ENCODE data around the gene HS3ST6.
"Not testable (repeated sequence)": the region's sequence is repeated elsewhere in the genome, so short reads cannot be mapped to it uniquely, and the experiment has no call there.

The HS3ST6 gene

DNA sequence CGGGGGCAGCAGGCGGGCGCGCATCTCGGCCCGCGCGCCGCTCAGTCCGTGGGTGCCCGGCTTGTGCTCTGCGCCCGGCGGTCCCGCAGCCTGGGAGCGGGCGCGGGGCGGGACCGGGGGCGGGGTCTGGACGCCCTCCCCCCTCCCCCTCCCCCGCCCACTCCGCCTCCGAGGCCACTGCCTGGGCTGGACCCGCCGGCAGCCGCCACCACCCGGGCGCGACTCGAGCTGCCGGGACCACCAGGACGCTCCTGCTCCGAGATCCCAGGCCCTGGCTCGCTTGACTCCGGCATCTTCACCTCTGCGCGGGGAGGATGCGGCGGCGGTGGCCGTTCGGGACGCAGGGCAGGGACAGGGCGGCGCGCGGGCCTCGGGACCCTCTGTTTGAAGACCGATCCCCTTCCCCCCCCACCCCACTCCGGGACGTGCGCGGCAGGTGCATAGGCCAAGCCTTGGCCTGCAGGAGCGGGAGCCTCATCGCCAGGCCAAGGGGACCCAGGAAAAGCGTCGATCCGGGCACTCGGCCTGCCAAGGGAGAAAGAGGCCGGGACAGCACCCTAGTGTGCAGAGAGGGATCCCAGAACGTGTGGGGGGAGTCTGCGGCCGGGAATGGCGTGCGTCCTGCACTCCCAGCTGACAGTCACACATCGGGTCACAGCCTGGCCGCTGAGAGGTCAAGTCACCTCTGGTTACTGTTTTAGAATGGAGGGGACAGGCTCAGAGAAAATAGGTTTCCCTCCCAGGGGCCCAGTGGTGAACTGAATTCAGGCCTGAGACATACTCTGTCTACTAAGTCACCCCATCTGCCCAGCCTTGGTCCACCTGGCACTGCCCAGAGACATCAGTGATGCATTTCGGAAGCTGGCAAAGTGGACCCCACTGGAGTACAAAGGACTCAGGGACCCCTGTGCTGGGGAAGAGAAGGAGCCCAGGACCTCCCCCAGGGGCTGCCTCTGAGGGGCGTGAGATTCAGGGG is at the start of gene HS3ST6:
Gene HS3ST6, minus strand, starts transcription at position 65 of the 976 bp plus-strand sequence. CDS start 92 bp downstream, outside the sequence.
- no peak for DNase-seq (ENCODE audit: low spot score)

- no peak for DNase-seq (ENCODE audit: low spot score)
Measured at GRCh38 chr16:1966460-1966859, 48.2 kb upstream of the HS3ST6 start, which contains the start of gene RNF151. TSS of gene RNF151 (plus strand) at chr16:1966856. CDS start at chr16:1966882, 26 bp downstream.

GRCh38 chr16:1965396-1966001 is 47.3 kb upstream of the HS3ST6 start:
- DNase-seq (ENCODE audit: low spot score), result no peak

- peak; percentile 97 for DNase-seq (ENCODE audit: low spot score)
Measured at GRCh38 chr16:1964506-1965395, 46.5 kb upstream of the HS3ST6 start, which contains the start of gene RPS2. TSS of gene RPS2 (minus strand) at chr16:1964826. CDS start at chr16:1964625, 201 bp downstream.

DNA sequence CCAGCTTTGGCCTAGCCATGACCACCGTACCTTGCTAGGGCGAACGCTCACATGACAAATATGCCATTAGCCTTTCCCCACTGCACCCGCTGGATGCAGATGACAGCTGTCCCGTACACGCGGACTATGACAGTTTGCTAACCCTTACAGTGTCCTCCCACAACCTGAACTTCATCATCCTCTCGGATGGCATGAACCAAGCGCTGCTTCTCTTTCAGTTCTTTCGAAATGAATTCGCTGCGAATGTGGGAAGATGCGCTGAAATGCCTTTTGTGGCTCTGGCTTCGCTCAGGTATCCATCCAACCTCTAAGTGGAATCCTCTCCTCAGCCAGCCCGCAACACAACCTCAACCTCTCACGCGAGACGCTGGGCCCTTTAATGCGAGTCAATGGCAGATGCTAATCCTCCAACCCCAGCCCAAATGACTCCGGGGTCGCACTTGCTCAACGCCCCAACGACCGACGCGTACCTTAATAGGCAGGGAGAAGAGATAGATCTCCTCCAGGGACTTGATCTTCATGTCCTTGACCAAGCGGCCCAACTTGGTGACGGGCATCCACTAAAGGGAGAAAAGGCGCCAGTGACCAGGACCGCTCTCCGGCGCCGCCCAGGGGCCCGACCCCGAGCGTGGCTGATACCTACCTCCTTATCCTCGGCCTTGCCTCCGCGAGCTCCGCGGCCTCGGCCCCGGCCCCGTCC is 45.7 kb upstream of the HS3ST6 start:
- peak; percentile 71 for DNase-seq (ENCODE audit: low spot score)

GRCh38 chr16:1962161-1963153 is 44.2 kb upstream of the HS3ST6 start:
- DNase-seq (ENCODE audit: low spot score), result not testable (repeated sequence)

DNA sequence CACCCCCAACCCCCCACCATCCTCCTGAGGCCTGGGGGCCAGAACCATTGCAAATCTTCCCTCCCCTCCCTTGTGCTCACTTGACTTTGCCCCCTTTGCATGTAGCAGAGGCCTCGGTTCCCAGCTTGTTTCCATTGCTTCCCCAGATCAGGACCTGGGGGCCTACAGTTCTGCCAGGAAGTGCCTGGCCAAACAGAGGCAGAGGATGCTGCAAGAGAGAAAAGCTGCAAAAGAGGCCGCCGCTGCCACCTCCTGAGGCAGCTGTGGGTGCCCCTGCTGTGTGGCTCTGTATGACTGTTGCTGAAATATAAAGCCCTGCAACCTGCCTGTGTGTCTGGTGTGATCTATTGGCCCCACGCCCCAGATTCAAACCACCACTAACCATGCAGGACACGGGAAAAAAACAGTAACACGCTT is 43.4 kb upstream of the HS3ST6 start:
- DNase-seq (ENCODE audit: low spot score), result no peak

DNA sequence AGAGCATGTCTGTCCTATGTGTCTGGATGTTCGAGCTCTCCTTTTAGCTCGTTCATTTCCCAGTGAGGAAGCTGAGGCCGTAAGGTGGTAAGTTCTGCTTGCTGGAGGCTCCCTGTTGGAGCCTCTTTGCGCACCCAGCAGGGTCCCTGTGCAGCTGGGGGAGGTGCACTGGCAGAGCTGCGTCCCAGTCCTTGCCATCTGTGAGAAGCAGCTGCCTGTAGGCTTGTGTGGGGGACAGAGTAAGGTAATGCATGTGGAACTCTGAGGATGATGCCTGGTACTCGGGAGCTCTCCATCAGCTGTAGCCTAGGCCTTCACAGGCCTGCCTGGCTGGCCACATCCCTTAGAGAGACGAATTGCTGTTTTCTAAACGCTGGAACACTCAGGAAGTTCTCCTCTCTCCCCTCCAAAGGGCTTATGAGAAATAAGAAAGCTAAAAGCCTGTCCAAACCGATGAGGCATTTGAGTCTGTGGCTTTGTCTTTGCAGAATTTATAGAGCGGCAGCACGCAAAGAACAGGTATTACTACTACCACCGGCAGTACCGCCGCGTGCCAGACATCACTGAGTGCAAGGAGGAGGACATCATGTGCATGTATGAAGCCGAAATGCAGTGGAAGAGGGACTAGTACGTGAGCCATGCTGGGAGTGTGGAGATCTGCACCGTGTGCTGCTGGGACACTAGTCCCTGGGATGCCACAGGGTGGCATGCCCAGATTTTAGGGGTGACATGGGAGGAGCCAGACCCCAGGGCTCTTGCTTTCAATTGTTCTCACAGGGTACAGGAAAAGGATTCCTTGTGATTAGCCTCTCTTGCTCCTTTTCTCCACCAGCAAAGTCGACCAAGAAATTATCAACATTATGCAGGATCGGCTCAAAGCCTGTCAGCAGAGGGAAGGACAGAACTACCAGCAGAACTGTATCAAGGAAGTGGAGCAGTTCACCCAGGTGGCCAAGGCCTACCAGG is 42.7 kb upstream of the HS3ST6 start:
- no peak for DNase-seq (ENCODE audit: low spot score)

DNA sequence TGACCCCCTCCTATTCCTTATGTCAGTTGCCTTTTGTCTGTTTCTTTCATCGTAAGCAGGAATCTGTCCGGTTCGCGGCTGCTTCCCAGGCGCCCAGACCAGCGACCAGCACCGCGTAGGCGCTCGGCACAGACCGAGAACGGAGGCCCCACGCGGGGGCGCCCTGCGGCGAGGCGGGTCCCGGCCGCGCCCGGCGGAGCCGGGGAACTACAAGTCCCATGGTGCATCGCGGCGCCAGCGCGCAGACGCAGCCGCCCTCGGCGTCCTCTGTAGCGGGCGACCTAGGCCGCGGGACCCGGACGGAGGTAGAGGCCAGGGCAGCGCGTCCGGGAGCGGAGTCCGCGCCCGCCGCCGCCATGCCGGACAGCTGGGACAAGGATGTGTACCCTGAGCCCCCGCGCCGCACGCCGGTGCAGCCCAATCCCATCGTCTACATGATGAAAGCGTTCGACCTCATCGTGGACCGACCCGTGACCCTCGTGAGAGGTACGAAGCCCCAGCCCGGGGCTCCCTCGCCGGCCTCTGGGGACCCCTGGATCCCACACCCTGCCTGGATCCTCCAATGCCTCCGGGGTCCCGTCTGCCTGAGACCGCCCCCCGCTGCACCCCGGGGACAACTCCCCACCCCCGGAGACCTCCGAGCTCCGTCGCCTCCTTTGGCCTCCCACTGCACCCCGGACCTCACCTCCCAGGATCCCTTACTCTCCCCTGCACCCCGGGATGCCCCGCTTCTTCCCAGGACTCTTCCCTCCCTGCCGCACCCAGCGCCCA is 41.2 kb upstream of the HS3ST6 start, which contains the start of gene NDUFB10:
Gene NDUFB10, plus strand, starts transcription at position 270 of the 771 bp plus-strand sequence. Its CDS starts 87 bp downstream, at position 357.
- peak; percentile 91 for DNase-seq (ENCODE audit: low spot score)

GRCh38 chr16:1958715-1959268 is 40.6 kb upstream of the HS3ST6 start:
- DNase-seq (ENCODE audit: low spot score), result no peak

- not testable (repeated sequence) for DNase-seq (ENCODE audit: low spot score)
Measured at GRCh38 chr16:1958143-1958491, 39.9 kb upstream of the HS3ST6 start.

GRCh38 chr16:1957434-1958142 is 39.4 kb upstream of the HS3ST6 start:
- DNase-seq (ENCODE audit: low spot score), result not testable (repeated sequence)

DNA sequence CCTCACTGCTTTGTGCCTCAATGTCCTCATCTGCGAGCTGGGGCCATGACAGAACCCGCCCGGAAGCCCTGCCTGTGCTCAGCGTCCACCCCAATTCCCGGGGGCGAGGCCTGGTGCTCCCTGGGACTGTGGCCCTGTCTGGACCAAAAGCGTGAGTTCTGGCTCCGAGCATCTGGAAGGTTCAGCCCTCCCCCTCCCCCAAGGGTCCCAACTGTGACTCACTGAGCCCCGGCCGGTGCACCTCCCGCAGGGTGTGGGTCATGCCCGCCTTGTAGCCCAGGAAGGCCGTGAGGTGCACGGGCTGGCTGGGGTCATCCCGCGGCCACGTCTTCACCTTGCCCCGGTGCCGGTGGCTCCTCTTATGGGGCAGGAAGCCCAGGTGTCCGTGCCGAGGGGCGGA is 35.5 kb upstream of the HS3ST6 start:
- no peak for DNase-seq (ENCODE audit: low spot score)

DNA sequence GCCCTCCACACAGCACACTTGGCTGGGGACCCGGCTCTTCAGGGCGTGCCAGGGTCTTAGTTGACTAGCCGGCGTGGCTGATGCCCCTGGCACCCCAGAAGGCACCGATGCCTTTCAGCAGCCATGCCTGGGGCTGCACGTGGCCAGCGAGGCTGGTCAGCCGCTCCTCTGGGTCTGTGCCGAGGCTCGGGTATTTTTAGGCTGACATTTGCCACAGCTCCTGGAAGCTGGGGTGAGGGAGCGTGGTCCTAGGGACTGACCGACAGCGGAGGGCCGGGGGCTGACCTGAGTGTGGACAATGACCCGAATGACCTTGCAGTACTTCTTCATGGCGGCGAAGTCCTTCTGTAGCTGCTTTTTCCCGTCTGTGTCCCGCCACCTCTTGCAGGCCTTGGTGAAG is 32.3 kb upstream of the HS3ST6 start:
- DNase-seq (ENCODE audit: low spot score), result no peak

DNA sequence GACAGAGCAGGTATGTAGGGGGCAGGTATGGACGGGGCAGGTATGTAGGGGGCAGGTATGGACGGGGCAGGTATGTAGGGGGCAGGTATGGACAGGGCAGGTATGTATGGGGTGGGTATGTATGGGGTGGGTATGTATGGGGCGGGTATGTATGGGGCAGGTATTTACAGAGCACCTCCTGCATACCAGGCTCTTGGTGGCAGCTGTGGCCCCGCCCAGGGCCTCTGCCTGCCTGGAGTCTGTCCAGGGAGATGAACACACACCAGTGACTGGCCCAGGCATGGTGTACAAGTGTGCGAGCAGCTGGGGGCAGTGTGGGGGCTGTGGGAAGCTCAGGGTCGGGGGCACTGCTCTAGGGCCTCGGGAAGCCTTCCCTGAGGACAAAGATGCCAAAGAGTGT is 31.8 kb upstream of the HS3ST6 start:
- DNase-seq (ENCODE audit: low spot score), result no peak

DNA sequence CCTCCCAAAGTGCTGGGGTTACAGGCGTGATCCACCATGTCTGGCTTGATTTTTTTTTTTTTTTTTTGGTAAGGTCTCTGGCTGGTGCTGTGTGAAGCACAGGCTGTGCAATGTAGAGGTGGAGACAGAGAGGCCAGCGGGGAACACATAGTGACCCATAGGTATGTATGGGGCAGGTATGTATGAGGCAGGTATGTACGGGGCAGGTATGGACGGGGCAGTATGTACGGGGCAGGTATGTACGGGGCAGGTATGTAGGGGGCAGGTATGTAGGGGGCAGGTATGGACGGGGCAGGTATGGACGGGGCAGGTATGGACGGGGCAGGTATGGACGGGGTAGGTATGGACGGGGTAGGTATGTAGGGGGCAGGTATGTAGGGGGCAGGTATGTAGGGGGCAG is 31.3 kb upstream of the HS3ST6 start:
- no peak for DNase-seq (ENCODE audit: low spot score)

DNA sequence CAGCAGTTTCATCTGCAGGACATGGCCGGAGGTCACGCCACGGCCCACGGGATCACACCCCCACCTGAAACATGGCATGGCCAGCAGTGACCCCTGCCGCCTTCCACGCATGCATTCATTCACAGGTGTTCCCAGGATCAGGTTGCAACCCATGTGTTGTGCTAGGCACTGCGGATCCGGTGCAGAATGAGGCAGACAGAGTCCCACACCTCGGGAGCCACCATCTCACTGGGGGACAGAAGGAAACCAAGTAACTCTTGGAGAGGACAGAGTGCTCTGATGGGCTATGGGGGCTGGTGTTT is 29.1 kb upstream of the HS3ST6 start:
- no peak for DNase-seq (ENCODE audit: low spot score)
